Measurements from ENCODE around the gene SCARB1. TPM values are rescaled to one million over a fixed set of nuclear protein-coding genes. Genes with fewer than 3 reads are reported as not detected.

SCARB1 gene
- total and polyA plus RNA-seq, 2 of the 13 experiments (the other 11 are each of a cell fraction or from before 2014, with no cell fraction given), result 63.4 to 160 TPM

GRCh38 chr12:124796303-124796960, 67.2 kb downstream of the SCARB1 start:
- no peak overlapping the region for H2AFZ ChIP-seq (ENCODE audit: low read length)
- no peaks in the 10 kb centered on the region for H3K4me1 ChIP-seq (ENCODE audit: insufficient read depth, low read length)
- H4K20me1 ChIP-seq (ENCODE audit: insufficient read depth, low read length), result no peaks in the 10 kb centered on the region
- no peak overlapping the region for H3K4me3 ChIP-seq (replicated peaks in 1 of 3; ENCODE audit: insufficient read depth in 1 of 3, low read depth in 2 of 3, low read length in 3 of 3)
- no peak for DNase-seq (ENCODE audit: low spot score)
- ATAC-seq, result no peak
- no peak overlapping the region for H3K27ac ChIP-seq (ENCODE audit: extremely low read length, insufficient read depth, low read length)
- no peak overlapping the region for H3K9ac ChIP-seq (ENCODE audit: insufficient read depth, low read depth, low read length)
- H3K79me2 ChIP-seq (ENCODE audit: insufficient read depth, low read length), result no peaks in the 10 kb centered on the region
- H3K9me3 ChIP-seq (ENCODE audit: low read length), result no peaks in the 10 kb centered on the region
- H3K27me3 ChIP-seq (ENCODE audit: control insufficient read depth in 1 of 2, insufficient read depth in 2 of 2, low read length in 2 of 2), result no peaks in the 10 kb centered on the region
- intact Hi-C loops (cut with micrococcal nuclease; ENCODE audit: unreplicated experiment) (no loop called here), in situ Hi-C loops (cut with HindIII; ENCODE audit: extremely low pct_ligation_motif_present, low pct_unique_long_range_greater_than_20kb) (no loop called here)
- BruUV-seq (replicated peaks), result no TSS peak
- H3K36me3 ChIP-seq (replicated peaks in 1 of 2; ENCODE audit: control insufficient read depth in 1 of 2, insufficient read depth in 2 of 2, low read length in 2 of 2), result peaks cover 27 to 88% of the 10 kb centered on the region in 2 experiments
- WGBS (ENCODE audit: low lambda C conversion rate), result 88% methylated on average over 10 of the region's 14 CpGs
- FAIRE-seq, result no peak
- ChIA-PET CTCF (ENCODE audit: low intra/inter-chr PET ratio, low total read pairs) (no interaction called here), POLR2A (no interaction called here)
- H3K4me2 ChIP-seq (ENCODE audit: low read depth, low read length), result no peak overlapping the region
- TF ChIP-seq NPAS2 (CRISPR knock-in tag; IDR thresholded peaks at IDR 0.05; ENCODE audit: borderline replicate concordance), result no peak
- TF ChIP-seq ZNF280B (CRISPR knock-in tag; IDR thresholded peaks at IDR 0.05; ENCODE audit: borderline replicate concordance), result no peak
- TF ChIP-seq YEATS4 (CRISPR knock-in tag; IDR thresholded peaks at IDR 0.05; ENCODE audit: borderline replicate concordance), result no peak
- TF ChIP-seq MTF1 (CRISPR knock-in tag; IDR thresholded peaks at IDR 0.05), result no peak
- no peak for TF ChIP-seq SUZ12 (IDR thresholded peaks at IDR 0.05; ENCODE audit: low read depth, low read length)
- TF ChIP-seq CREBL2 (CRISPR knock-in tag; IDR thresholded peaks at IDR 0.05; ENCODE audit: borderline replicate concordance), result no peak
- no peak for TF ChIP-seq MAZ (IDR thresholded peaks at IDR 0.05; ENCODE audit: borderline replicate concordance, low read depth, low read length)
- no peak for TF ChIP-seq MAZ (CRISPR knock-in tag; IDR thresholded peaks at IDR 0.05; ENCODE audit: low read depth)
- TF ChIP-seq GMEB1 (CRISPR knock-in tag; IDR thresholded peaks at IDR 0.05; ENCODE audit: borderline replicate concordance), result no peak
- TF ChIP-seq PCBP1 (IDR thresholded peaks at IDR 0.05; ENCODE audit: borderline replicate concordance, low read depth, low read length), result no peak
- no peak for TF ChIP-seq ELK4 (CRISPR knock-in tag; IDR thresholded peaks at IDR 0.05; ENCODE audit: borderline replicate concordance)
- no peak for TF ChIP-seq CHD2 (IDR thresholded peaks at IDR 0.05; ENCODE audit: low read depth, low read length)
- no peak for TF ChIP-seq CBFB (CRISPR knock-in tag; IDR thresholded peaks at IDR 0.05)
- no peak for TF ChIP-seq ZFP91 (CRISPR knock-in tag; IDR thresholded peaks at IDR 0.05; ENCODE audit: borderline replicate concordance)
- TF ChIP-seq PCBP2 (optimal IDR thresholded peaks at IDR 0.05; ENCODE audit: low read depth, low read length, poor library complexity, severe bottlenecking), result no peak
- TF ChIP-seq ZNF205 (CRISPR knock-in tag; IDR thresholded peaks at IDR 0.05), result no peak
- TF ChIP-seq MXD3 (CRISPR knock-in tag; IDR thresholded peaks at IDR 0.05), result no peak
- TF ChIP-seq ZNF232 (CRISPR knock-in tag; IDR thresholded peaks at IDR 0.05; ENCODE audit: borderline replicate concordance), result no peak
